HPDE6-E6E7 (cell line): ENCODE measurements around the gene MYF5.
"Not testable (repeated sequence)": the region's sequence is repeated elsewhere in the genome, so short reads cannot be mapped to it uniquely, and the experiment has no call there.

ENCODE experiments used
- DNase-seq: peaks from one replicate; pipeline ENCODE4 v3.0.0; 2011; ENCODE audit warnings: missing footprints; ENCODE audit errors: extremely low spot score

The MYF5 gene

DNA sequence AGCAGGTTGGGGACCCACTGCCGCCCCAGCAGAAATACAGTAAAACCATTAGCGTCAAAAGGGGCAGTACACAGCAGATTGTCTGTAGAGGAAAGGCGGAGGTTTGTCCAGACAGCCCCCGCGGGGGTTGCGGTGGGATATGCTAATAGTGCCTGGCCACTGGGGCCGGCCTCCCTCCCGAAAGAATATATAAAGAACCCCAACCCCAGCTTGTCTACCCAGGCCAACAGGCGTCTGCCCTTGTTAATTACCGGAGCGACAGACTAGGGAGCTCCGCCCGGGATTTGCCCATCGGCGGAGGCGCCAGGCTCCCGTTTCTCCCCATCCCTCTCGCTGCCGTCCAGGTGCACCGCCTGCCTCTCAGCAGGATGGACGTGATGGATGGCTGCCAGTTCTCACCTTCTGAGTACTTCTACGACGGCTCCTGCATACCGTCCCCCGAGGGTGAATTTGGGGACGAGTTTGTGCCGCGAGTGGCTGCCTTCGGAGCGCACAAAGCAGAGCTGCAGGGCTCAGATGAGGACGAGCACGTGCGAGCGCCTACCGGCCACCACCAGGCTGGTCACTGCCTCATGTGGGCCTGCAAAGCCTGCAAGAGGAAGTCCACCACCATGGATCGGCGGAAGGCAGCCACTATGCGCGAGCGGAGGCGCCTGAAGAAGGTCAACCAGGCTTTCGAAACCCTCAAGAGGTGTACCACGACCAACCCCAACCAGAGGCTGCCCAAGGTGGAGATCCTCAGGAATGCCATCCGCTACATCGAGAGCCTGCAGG is at the start of gene MYF5:
MYF5 (plus strand) TSS at position 217 of the 774 bp plus-strand sequence; CDS start at position 369, 152 bp downstream.
- DNase-seq: no peak

DNA sequence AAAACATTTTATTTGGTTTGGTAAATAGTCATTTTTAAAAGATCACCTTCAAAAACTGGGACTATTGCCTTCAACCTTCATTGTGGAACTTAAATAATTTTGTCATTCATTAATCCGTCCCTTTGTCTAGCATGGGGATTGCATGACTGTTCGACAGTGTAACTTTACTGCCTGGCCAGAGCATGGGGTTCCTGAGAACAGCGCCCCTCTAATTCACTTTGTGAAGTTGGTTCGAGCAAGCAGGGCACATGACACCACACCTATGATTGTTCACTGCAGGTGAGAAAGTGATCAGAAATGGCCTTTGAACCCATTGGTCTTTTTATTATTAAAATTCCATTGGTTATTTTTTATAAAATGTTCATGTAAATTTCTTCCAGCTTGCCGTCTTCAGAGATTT is 46.5 kb upstream of the MYF5 start:
- no peak for DNase-seq

DNA sequence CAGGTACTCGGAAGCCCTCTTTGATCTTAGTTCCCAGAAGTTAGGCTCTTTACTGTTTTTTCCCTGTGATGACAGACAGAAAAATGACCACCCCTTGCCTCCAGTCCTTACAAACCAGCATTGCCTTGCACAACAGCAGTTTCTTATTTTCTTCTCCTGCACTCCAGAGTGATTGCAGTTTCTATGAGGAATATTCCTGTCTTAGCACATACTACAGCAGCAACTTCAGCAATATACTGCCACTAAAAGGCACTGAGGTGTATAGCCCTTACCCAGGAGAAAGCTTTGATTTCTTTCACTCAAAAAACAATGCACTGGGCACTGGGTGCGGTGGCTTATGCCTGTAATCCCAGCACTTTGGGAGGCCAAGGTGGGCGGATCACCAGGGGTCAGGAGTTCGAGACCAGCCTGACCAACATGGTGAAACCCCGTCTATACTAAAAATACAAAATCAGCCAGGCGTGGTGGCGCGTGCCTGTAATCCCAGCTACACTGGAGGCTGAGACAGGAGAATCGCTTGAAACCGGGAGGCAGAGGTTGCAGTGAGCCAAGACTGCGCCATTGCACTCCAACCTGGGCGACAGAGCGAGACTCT is 40.6 kb upstream of the MYF5 start:
- DNase-seq: not testable (repeated sequence)

DNA sequence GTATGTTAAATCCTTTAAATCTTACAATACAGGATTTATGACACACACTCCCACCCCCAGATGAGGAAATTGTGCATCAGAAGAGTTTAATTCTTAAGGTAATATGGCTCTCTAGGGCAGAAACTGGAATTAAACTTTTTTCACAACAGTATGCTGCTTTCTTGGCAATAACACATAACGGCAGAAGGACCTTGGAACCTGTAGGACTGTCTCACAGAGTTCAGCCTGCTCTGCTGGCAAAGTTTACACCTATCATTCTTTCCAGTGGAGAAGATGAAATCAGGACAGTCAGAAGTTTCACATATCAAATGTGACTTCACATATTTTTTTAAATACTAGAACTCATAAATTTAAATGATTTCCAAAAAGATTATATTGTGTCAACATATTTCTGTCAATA is 39.9 kb upstream of the MYF5 start:
- no peak for DNase-seq

DNA sequence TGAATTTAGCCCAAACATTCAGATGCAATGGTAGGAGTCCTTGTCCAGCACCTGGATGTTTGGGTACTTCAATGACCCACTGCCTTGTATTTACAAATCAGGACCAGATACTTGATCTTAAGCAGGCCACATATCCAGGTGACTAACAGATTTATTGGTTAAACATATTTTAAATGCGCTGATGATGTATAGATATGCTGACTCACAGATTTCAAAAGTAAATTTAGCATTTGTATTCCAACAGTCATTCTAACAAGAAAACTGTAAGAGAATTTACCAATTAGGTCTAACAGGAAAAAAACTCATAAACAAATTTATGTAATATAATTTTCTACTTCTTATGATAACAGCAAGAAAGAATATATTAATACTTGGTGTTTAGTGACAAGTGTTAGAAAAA is 38.7 kb upstream of the MYF5 start:
- DNase-seq: no peak

DNA sequence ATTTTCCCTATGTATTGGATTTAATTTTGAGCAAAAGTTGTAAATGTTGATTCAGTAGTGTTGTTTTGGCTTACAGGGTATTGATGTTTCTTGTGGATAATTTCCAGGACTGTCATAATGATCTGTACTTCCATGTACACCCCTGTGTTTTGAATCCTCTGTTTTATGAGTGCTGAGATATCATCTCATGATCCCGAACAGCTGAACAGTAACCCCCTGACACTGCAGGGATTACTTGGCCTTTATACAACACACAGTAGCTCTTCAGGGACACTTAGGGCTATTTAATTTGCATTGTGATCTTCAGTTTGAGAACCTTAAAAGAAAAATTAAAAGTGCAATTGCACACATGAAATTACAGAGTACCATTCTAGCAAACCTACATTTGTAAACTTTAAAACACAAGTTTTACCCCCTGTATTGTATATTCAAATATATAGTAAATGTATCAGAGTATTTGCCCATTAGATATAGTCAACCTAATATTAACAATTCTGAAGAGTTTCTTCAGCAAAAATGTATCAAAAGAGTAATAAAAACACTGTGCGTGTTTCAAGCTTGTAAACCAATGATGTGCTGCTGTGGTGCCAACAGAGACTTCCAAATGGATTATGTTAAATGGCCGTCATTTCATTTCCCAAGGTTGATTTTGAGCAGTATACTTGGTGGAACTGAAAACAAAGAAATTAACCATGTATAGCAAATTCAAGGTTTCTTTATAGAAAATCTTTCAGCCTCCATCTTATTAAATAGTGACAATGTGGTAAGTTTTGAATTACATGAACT is 37.2 kb upstream of the MYF5 start:
- DNase-seq: no peak

DNA sequence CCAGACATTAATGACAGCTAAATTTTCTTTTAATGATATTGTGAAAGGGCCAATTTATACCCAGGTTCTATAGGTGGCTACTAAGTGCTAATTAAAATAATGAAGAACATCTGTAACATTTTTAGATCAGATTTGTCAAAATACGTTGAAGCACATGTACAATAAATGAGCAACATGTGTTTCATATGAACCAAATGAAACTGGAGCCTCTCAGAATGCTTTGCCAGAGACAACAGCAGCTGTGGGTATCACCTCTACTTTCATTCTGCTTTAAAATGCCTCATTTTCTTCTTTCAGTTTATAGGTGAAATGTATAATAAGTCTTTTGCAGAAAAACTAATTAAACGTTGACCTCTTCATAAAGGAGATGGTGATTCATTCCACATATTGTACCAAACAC is 35.4 kb upstream of the MYF5 start:
- no peak for DNase-seq

DNA sequence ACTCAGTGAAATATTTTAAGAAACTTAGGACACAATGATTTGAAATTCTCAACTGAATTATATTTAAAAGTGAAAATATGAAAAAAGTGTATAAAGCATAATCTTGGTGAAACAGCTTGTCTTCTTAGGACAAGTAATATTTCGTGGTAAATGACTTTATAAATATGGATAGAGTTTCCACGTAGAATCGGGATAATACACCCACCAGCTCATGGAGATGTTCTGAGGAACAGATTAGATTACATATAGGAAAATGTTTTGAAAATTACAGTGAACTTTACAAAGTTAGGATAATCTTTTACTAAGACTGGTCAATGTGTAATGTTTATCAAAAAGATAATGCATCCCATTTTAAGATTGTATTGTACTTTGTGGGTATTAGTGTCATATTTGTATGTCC is 34.9 kb upstream of the MYF5 start:
- DNase-seq: no peak

DNA sequence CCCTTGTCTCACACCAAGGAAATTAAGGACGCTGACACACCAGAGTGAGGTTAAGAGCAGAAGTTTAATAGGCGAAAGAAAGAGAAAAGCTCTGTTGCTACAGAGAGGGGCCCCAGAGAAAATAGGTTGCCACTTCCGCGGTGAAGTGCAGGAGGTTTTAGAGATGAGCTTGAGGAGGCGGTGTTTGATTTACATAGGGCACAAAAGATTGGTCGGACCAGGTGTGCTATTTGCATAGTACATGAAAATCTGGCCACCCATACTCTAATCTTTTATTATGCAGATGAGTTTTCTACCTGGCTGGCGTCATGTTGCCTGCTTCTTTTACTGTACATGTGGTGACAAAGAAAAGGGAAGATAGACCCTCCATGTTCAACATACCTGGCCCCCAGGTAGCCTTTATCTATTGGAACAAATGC is 32.6 kb upstream of the MYF5 start:
- no peak for DNase-seq

DNA sequence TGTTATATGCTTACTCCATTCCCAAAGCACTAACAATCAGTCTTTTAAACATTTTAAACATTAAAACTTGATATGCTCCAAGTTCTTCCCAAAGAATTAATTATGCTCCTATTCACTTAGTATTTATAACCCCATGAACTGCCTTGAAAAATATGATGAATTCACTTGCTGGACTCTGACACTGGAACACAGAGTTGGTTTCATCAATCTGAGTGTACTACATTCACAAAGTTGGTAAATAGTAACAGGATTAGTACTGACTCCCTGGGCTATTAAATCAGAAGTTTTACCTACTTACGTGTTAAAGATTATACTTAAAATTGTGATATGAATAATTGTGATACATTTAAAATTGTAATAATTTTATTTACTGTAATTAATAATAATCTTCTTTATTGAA is 26.6 kb upstream of the MYF5 start:
- DNase-seq: no peak

DNA sequence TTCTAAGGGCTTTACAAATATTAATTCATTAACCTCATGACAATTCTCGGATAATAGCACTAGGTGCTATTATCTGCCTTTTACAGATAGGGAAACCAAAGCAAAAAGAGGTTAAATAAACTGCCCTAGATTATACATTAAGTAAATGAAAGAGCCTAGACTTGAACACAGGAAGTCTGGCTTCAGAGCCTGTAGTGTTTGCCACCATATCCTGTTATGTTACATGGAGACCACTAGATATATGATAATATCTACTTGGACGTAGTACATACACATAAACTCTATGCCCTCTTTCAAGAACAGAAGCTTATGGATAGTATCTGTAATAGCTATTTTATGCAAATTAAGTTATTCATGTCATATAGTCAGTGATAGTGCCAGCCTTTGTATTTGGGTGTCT is 26.2 kb upstream of the MYF5 start:
- DNase-seq: no peak

DNA sequence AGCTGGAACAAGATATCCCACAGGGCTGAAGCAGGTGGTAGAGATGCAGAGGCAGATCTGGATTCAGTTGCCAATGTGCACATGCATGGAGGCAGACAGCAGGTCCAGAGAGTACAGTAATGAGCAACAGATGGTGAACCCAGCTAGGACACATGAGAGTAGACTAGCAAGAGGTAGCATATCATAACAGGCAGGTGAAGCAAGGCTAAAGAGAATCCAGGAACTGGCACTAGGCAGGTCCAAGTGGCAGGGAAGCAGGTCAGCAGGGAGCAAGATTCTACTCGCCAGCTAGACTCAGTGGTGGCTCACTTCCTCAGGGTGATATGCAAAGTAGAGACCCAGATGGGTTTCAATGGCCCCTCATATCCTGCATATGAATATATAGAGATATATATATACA is 24.6 kb upstream of the MYF5 start:
- no peak for DNase-seq

DNA sequence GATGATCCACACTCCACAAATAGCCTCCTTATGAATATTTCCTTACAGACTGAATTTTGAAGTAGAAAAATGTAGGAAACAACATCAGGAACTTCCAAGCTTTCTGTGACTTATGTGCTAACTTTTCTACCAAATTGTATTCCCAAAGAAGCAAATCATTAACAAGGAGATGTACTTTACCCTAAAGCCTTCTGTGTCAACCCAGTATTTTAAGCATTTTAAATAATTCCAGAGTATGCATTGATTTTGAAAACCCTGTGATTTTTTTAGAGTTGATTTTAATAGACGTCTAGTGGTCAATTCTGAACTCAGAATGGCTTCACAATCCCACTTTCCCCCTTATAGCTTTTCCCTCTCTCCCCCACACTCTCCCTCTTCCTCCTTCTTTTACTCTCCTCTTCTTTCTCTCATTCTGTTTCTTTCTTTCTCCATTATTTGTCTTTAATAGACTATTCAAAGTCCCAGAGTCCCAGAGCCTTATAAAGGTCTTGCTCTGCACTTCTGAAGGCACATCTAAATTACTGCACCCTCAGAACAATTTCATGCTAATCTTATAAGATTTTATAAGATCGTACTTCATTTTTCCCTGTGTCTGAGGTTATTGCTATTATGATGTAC is 19.3 kb upstream of the MYF5 start:
- DNase-seq: no peak

DNA sequence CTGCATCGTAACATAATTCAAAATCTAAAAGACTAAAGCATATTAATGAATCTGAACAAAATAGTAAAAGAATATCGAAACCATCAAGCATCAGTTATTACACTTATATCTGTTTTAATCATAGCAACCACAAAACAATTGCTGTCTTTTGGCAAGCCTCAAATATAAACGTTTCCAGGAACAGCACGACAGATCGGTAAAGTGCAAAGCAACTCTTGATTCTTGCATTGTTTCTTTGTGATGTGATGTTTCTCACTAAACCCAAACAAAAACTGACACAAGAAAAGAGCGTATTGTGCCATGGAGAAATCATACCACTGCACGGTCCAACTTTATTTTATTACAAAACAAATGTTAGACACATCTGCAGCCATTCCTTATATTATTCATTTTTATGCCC is 18.5 kb upstream of the MYF5 start:
- no peak for DNase-seq

DNA sequence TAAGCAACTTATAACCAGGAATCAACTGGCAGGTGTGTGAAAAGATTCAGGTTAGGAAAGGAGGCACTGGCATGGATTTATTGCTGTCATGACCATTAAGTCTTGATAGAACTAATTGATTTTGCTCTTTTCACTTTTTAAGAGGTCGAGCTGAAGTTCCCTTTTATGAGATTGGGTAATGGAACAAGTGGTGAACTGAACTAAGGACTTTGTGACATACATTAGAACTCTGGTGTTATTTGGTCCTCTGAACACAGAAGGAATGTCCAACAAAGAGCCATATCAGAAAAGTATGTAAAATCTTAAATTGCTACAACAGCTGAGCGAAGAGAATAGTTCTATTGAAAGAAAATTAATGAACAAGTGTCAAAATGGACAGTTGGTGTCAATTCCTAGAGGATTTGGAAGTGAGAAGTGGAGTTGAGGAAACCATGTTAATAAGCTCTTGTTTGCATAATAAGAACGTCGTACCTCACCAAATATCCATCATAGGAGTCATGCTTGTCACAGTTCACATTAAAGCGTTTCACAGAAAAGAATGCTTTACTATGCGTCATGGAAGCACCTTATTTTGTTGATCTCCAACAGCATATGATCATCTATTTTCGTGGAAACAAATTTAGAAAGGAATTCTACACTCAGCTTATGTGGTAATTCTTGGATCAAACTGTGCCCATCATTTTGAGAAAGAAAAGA is 17.7 kb upstream of the MYF5 start:
- DNase-seq: no peak

DNA sequence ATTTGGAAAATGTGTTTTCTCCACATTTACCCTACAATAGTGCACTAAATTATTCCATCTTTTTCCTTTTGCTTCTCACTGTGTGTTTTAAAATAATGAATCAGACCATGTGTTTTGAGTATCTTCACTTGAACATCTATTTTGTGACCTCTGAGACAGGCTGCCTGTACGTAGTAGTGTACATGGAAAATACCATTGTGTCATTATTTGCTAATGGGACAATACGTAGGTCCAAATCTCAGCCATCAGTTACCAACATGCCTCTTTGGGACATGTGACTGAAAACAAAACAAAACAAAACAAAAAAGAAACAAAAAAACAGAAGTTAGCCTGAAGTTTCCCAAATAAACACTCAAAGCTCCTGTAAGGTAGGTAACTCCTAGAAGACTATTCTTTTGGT is 16.4 kb upstream of the MYF5 start:
- DNase-seq: no peak

DNA sequence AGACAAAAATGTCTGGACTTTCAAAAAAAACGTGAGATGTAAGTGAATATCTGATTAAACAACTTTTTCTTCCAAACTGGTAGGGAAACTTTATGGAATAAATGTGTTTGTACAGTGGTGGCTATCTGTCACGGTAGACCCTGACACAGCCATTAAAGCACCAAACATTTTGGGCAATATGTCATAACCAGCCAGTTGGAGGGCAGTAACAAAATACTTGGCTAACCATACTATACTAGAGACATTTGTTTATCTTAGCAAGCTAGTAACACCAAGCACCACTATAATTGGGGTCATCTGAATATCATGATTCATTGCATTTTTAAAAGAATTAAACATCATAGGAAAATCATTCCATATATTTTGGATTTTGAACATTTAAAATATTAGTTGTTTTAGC is 15.3 kb upstream of the MYF5 start:
- DNase-seq: no peak

DNA sequence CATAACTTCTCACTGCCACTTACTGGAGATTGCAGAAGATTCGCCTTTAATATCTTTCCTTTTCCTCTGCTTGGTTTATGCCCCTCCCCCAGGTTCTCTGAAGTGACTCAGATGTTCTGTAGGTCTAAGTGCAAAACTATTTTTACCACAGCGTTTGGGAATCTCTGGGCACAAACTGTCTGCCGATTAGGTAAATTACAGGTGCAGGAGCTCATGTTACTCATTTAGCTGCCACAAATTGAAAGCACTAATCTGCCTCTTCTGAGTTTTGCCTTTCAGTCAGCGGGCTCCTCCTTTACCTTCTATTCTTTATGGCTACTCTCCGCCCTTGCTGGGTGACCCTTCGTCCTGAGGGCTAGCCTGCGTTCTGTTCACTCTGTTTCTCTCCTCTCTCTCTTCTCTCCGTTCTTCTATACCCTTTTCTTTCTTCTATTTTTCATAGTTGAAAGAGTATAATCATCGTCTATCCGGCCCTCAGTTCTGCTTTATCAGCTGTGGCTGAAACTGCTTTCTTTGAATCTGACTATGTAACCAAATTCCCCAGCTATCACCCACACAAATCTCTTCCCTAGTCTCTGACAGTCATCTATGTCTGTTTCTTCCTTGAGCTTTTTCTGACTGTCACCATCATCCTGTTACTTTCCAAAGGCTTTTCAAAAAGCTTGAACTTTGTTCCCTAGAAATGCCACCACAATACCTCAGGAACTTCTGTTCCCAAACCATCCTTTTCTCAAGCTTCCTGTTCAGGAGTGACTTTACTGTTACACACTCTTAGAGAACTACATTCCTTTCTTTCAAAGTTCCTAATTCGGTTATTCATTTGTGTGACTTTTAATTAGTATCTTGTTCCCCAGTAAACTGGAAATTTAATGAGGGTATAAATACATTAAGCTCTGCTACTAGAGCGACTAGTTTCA is 13.6 kb upstream of the MYF5 start:
- DNase-seq: peak; percentile 16

DNA sequence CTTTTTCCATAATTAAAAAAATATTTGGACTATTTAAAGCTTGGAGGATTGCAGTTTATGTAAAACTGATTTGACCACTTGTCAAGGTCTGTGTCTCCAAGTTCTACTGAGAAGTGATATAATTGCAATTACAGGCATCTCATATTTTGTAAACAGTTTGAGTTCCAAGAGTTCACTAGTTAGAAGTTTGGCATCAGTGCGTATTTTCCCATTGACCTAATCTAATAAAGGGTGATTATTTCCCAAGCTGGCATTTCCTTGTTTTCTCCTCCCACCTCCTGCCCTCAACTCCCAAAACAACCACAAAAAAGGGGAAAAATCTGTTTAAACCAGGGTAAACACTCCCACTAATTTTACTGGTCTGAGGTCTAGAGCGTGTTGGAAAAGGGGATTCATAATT is 12.3 kb upstream of the MYF5 start:
- no peak for DNase-seq

DNA sequence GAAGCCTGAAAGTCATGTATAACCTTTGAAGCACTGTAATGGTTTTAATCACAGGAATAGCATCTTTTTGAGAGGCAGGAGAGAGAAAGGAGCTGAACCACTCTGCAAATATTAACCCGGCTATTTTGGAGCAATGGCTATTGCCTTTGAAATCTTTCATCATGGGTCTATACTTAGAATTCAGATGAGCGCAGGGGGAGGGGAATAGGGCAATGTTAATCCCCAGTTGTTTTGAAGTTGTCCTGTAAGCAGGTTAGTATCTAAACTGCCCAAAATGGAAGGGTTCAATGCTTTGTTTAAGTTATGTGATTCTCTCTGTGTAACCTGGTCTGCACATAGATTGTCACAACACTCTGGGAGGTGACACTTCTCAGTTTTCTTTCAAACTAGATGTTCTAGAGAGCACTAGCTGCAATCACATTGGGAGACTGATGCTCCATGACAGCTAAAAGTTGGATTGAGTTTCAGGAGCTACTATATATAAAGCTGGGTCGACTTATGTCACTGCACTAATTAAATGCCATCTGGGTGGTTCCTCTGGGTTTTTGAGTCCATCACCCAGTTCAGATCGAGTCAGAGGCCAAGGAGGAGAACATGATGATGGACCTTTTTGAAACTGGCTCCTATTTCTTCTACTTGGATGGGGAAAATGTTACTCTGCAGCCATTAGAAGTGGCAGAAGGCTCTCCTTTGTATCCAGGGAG is 9.4 kb upstream of the MYF5 start, which contains the start of gene MYF6:
MYF6 (plus strand) TSS at position 509 of the 704 bp plus-strand sequence; CDS start at position 595, 86 bp downstream.
- no peak for DNase-seq
